Measurements from ENCODE around the gene LRP5. TPM values are rescaled to one million over a fixed set of nuclear protein-coding genes. Genes with fewer than 3 reads are reported as not detected.
"Not testable (repeated sequence)": the region's sequence is repeated elsewhere in the genome, so short reads cannot be mapped to it uniquely, and the experiment has no call there.

Gene LRP5
- total RNA-seq, 2 donors from 2014 or later = 48.3 to 57.1 TPM

- intact Hi-C loops (cut with DNase I) = loop anchor here (5.0 kb wide), 1 partner anchor 185 kb away; the partner anchor contains the start of gene C11orf24
- no peak for TF ChIP-seq POLR2A (IDR thresholded peaks at IDR 0.05)
- no peak for TF ChIP-seq POLR2AphosphoS5 (IDR thresholded peaks at IDR 0.05)
- TF ChIP-seq CTCF (IDR thresholded peaks at IDR 0.05) = no peak
These were observed 145.0 kb downstream of the LRP5 start for GRCh38 chr11:68457216-68457897.

GRCh38 chr11:68457898-68458249 is 145.5 kb downstream of the LRP5 start:
- H3K4me1 ChIP-seq (replicated peaks) = no peaks in the 10 kb centered on the region
- no peak overlapping the region for H3K4me3 ChIP-seq
- no peaks in the 10 kb centered on the region for H3K9me3 ChIP-seq
- no peaks in the 10 kb centered on the region for H3K36me3 ChIP-seq
- H3K27me3 ChIP-seq (replicated peaks; ENCODE audit: insufficient read depth) = no peaks in the 10 kb centered on the region
- H3K27ac ChIP-seq = no peak overlapping the region
- DNase-seq (ENCODE audit: low spot score) = no peak
- 89% methylated on average over 7 of the region's 7 CpGs for WGBS
- TF ChIP-seq POLR2AphosphoS5 (IDR thresholded peaks at IDR 0.05) (no peak), CTCF (IDR thresholded peaks at IDR 0.05) (no peak), POLR2A (IDR thresholded peaks at IDR 0.05) (no peak)
- intact Hi-C loops (cut with DNase I) = loop anchor here (5.0 kb wide), 1 partner anchor 186 kb away; the partner anchor contains the start of gene C11orf24

More at GRCh38 chr11:68457216-68457897, 145.0 kb downstream of the LRP5 start:
- no peaks in the 10 kb centered on the region for H3K4me1 ChIP-seq (replicated peaks)
- no peaks in the 10 kb centered on the region for H3K27me3 ChIP-seq (replicated peaks; ENCODE audit: insufficient read depth)
- WGBS = 83% methylated on average over 8 of the region's 8 CpGs
- H3K4me3 ChIP-seq = no peak overlapping the region
- H3K27ac ChIP-seq = no peak overlapping the region
- no peaks in the 10 kb centered on the region for H3K9me3 ChIP-seq
- no peak for DNase-seq (ENCODE audit: low spot score)
- no peaks in the 10 kb centered on the region for H3K36me3 ChIP-seq

- H3K4me3 ChIP-seq; H3K4me1 ChIP-seq (replicated peaks); H3K27me3 ChIP-seq (replicated peaks; ENCODE audit: insufficient read depth); H3K27ac ChIP-seq; H3K36me3 ChIP-seq; DNase-seq (ENCODE audit: low spot score); H3K9me3 ChIP-seq: not testable (repeated sequence)
- intact Hi-C loops (cut with DNase I) = loop anchor here (5.0 kb wide), 1 partner anchor 186 kb away; the partner anchor contains the start of gene C11orf24
- WGBS = 86% methylated on average over 6 of the region's 6 CpGs
These were observed 145.9 kb downstream of the LRP5 start for GRCh38 chr11:68458340-68458739.

- 4% methylated on average over 56 of the region's 56 CpGs for WGBS
- intact Hi-C loops (cut with DNase I) = loop anchor here (5.0 kb wide), 1 partner anchor 188 kb away; the partner anchor contains the start of gene C11orf24
- peak; percentile 98 for DNase-seq (ENCODE audit: low spot score)
- peak overlapping the region; percentile 98 to 99 for H3K27ac ChIP-seq
- no peaks in the 10 kb centered on the region for H3K4me1 ChIP-seq (replicated peaks)
- no peaks in the 10 kb centered on the region for H3K9me3 ChIP-seq
- H3K4me3 ChIP-seq = peak overlapping the region; percentile 96 to 97
- TF ChIP-seq POLR2A (IDR thresholded peaks at IDR 0.05) (no peak), POLR2AphosphoS5 (IDR thresholded peaks at IDR 0.05) (peak; percentile 72), CTCF (IDR thresholded peaks at IDR 0.05) (peak in 1 of 4 experiments; percentile 38)
- H3K27me3 ChIP-seq (replicated peaks; ENCODE audit: insufficient read depth) = no peaks in the 10 kb centered on the region
- no peaks in the 10 kb centered on the region for H3K36me3 ChIP-seq
These were observed 147.7 kb downstream of the LRP5 start for GRCh38 chr11:68459886-68460740.

- no peak for TF ChIP-seq POLR2AphosphoS5 (IDR thresholded peaks at IDR 0.05)
- peak in 1 of 4 experiments; percentile 16 for TF ChIP-seq CTCF (IDR thresholded peaks at IDR 0.05)
- peak; percentile 76 for TF ChIP-seq POLR2A (IDR thresholded peaks at IDR 0.05)
- WGBS = 1% methylated on average over 40 of the region's 92 CpGs
- H3K4me1 ChIP-seq (replicated peaks) = no peaks in the 10 kb centered on the region
These were observed 148.6 kb downstream of the LRP5 start, which contains the start of gene PPP6R3 for GRCh38 chr11:68460741-68461574. TSS of gene PPP6R3 (plus strand) at chr11:68460752. CDS start at chr11:68537665, 76,913 bp downstream.

More at GRCh38 chr11:68460741-68461574, 148.6 kb downstream of the LRP5 start, which contains the start of gene PPP6R3:
- Histone ChIP-seq H3K4me3 (peak within 1 kb of the TSS; percentile 96 to 97), H3K36me3 (no peaks in the 10 kb centered on the region), H3K27ac (peak within 1 kb of the TSS; percentile 98 to 99), H3K27me3 (replicated peaks; ENCODE audit: insufficient read depth) (no peaks in the 10 kb centered on the region), H3K9me3 (no peaks in the 10 kb centered on the region)
- no peak for DNase-seq (ENCODE audit: low spot score)
- intact Hi-C loops (cut with DNase I) = no loop called here
